Right kidney (tissue), 9 donors: ENCODE measurements around the gene ADGRL3.

Experiments used
- DNase-seq: peaks from one replicate; pipeline ENCODE4 v3.0.0-alpha.2; 2016
- long read RNA-seq, 8 donors: transcript quantifications; one replicate each; lab custom pipeline, GENCODE V29; 2026

The ADGRL3 gene
- long read RNA-seq, donor 1: 0 reads
- long read RNA-seq, donor 2: 0 reads
- long read RNA-seq, donor 3: 0 reads
- long read RNA-seq, donor 4: 0 reads
- long read RNA-seq, donor 5: 0 reads
- long read RNA-seq, donor 6: 0 reads
- long read RNA-seq, donor 7, partial matches to known transcripts: 12 of 12 reads
- long read RNA-seq, donor 7, other reads (novel, unspliced or antisense): 0 of 12 reads
- long read RNA-seq, donor 8: 0 reads

- DNase-seq: peak; percentile 98
Observed at GRCh38 chr4:61200187-61200915, at the start of gene ADGRL3. Gene ADGRL3, plus strand, starts transcription at chr4:61200326.

GRCh38 chr4:61152433-61152832 lies 47.7 kb upstream of the ADGRL3 start:
- DNase-seq: no peak

GRCh38 chr4:61160478-61160877 lies 39.6 kb upstream of the ADGRL3 start:
- no peak for DNase-seq

- no peak for DNase-seq
Observed at GRCh38 chr4:61162116-61162515, 38.0 kb upstream of the ADGRL3 start.

GRCh38 chr4:61173799-61174198 lies 26.3 kb upstream of the ADGRL3 start:
- DNase-seq: no peak

GRCh38 chr4:61175495-61175894 lies 24.6 kb upstream of the ADGRL3 start:
- no peak for DNase-seq

GRCh38 chr4:61177367-61177766 lies 22.8 kb upstream of the ADGRL3 start:
- DNase-seq: no peak

- DNase-seq: no peak
Observed at GRCh38 chr4:61180405-61180804, 19.7 kb upstream of the ADGRL3 start.

- no peak for DNase-seq
Observed at GRCh38 chr4:61182915-61183314, 17.2 kb upstream of the ADGRL3 start.

- DNase-seq: no peak
Observed at GRCh38 chr4:61185288-61185687, 14.8 kb upstream of the ADGRL3 start.

GRCh38 chr4:61192392-61192791 lies 7.7 kb upstream of the ADGRL3 start:
- DNase-seq: no peak

- DNase-seq: no peak
Observed at GRCh38 chr4:61193863-61194262, 6.3 kb upstream of the ADGRL3 start.

GRCh38 chr4:61194571-61194970 lies 5.6 kb upstream of the ADGRL3 start:
- DNase-seq: no peak

- DNase-seq: no peak
Observed at GRCh38 chr4:61195101-61195500, 5.0 kb upstream of the ADGRL3 start.

- no peak for DNase-seq
Observed at GRCh38 chr4:61198686-61199085, 1.4 kb upstream of the ADGRL3 start.

- no peak for DNase-seq
Observed at GRCh38 chr4:61199873-61200186, 296 bp upstream of the ADGRL3 start.

- no peak for DNase-seq
Observed at GRCh38 chr4:61200916-61201526, 895 bp downstream of the ADGRL3 start.

- peak; percentile 79 for DNase-seq
Observed at GRCh38 chr4:61201561-61201960, 1.4 kb downstream of the ADGRL3 start.

GRCh38 chr4:61201961-61202637 lies 2.0 kb downstream of the ADGRL3 start:
- DNase-seq: peak; percentile 78

GRCh38 chr4:61202638-61203435 lies 2.7 kb downstream of the ADGRL3 start:
- DNase-seq: peak; percentile 79

GRCh38 chr4:61203436-61203790 lies 3.3 kb downstream of the ADGRL3 start:
- no peak for DNase-seq

GRCh38 chr4:61204353-61205060 lies 4.4 kb downstream of the ADGRL3 start:
- no peak for DNase-seq
